ENCODE results near the gene TMPRSS2. TPM values are rescaled to one million over a fixed set of nuclear protein-coding genes. Genes with fewer than 3 reads are reported as not detected.

The TMPRSS2 gene
- total and polyA plus RNA-seq, 2 donors (not counting 1 experiment from before 2014, with no cell fraction given), result not detected

- H3K27me3 ChIP-seq (replicated peaks in 1 of 4; ENCODE audit: control extremely low read depth in 1 of 4, control insufficient read depth in 3 of 4, insufficient read depth in 4 of 4, low read length in 3 of 4), result no peaks in the 10 kb centered on the region
- Mint-ChIP-seq H3K27ac (peak overlapping the region; percentile 43), H3K27me3 (no peaks in the 10 kb centered on the region), H3K4me1 (peaks cover 56% of the 10 kb centered on the region), H3K4me3 (peak overlapping the region; percentile 65), H3K9me3 (ENCODE audit: insufficient read depth) (peaks cover 4% of the 10 kb centered on the region)
- H3K9me3 ChIP-seq (ENCODE audit: control extremely low read depth in 1 of 3, control insufficient read depth in 2 of 3, insufficient read depth in 1 of 3, low read length in 2 of 3), result peaks cover 3 to 9% (median 4%) of the 10 kb centered on the region in 3 donors
- no peak for TF ChIP-seq CTCF (IDR thresholded peaks at IDR 0.05)
- TF ChIP-seq EZH2 (IDR thresholded peaks at IDR 0.05; ENCODE audit: borderline replicate concordance, insufficient read depth, low read depth, low read length, poor library complexity, severe bottlenecking), result no peak
- no peaks in the 10 kb centered on the region for H3K79me2 ChIP-seq (ENCODE audit: control insufficient read depth, insufficient read depth, low read length)
- intact Hi-C loops (cut with micrococcal nuclease), result no loop called here
- H3K4me1 ChIP-seq (ENCODE audit: control insufficient read depth in 2 of 2, insufficient read depth in 2 of 2, low read length in 2 of 2), result peaks cover 42 to 49% of the 10 kb centered on the region in 2 donors
- peak overlapping the region; percentile 52 for H3K4me2 ChIP-seq (replicated peaks; ENCODE audit: low read depth, low read length, poor library complexity, severe bottlenecking)
- peak overlapping the region; percentile 6 to 19 for H3K27ac ChIP-seq (ENCODE audit: low read length in 2 of 2)
- ATAC-seq (ENCODE audit: low read depth) (peak; percentile 99), DNase-seq (peak; percentile 81)
- H3K4me3 ChIP-seq (ENCODE audit: control extremely low read depth in 1 of 5, extremely low read depth in 1 of 5, insufficient read depth in 1 of 5, low read depth in 2 of 5, low read length in 4 of 5), result peak overlapping the region in 1 of 5 experiments; percentile 23
- no peak overlapping the region for H2AFZ ChIP-seq (ENCODE audit: insufficient read depth, low read depth, low read length, poor library complexity, severe bottlenecking)
- peak overlapping the region; percentile 0 for H3K9ac ChIP-seq (ENCODE audit: low read length)
- ChIA-PET POLR2A (no interaction called here), CTCF (interaction anchor here (1.0 to 1.9 kb wide), 4 partner anchors 9 to 149 kb away, joined by 3 to 12 read pairs (median 4); no protein-coding TSS in a partner anchor)
- H4K20me1 ChIP-seq (ENCODE audit: control insufficient read depth, insufficient read depth, low read length, poor library complexity, severe bottlenecking), result peaks cover 8% of the 10 kb centered on the region
- H3K36me3 ChIP-seq (replicated peaks in 1 of 2; ENCODE audit: control extremely low read depth in 1 of 2, control insufficient read depth in 1 of 2, extremely low read depth in 1 of 2, insufficient read depth in 2 of 2, low read length in 1 of 2), result peaks cover 3 to 79% of the 10 kb centered on the region in 2 experiments
- WGBS (ENCODE audit: insufficient coverage), result 48% methylated on average over 10 of the region's 16 CpGs
Observed at GRCh38 chr21:41431788-41432548, 76.0 kb downstream of the TMPRSS2 start.

GRCh38 chr21:41429925-41430491, 78.0 kb downstream of the TMPRSS2 start:
- CTCF ChIA-PET, result interaction anchor here (1.4 kb wide), 1 partner anchor 13 kb away, joined by 4 read pairs; no protein-coding TSS in a partner anchor
- POLR2A ChIA-PET, result no interaction called here

More at GRCh38 chr21:41429925-41430491, 78.0 kb downstream of the TMPRSS2 start:
- Histone ChIP-seq H2AFZ (ENCODE audit: insufficient read depth, low read depth, low read length, poor library complexity, severe bottlenecking) (no peak overlapping the region), H3K27me3 (replicated peaks in 1 of 4; ENCODE audit: control extremely low read depth in 1 of 4, control insufficient read depth in 3 of 4, insufficient read depth in 4 of 4, low read length in 3 of 4) (no peaks in the 10 kb centered on the region), H3K9me3 (ENCODE audit: control extremely low read depth in 1 of 3, control insufficient read depth in 2 of 3, insufficient read depth in 1 of 3, low read length in 2 of 3) (peaks cover 0 to 8% (median 4%) of the 10 kb centered on the region in 3 donors), H3K36me3 (replicated peaks in 1 of 2; ENCODE audit: control extremely low read depth in 1 of 2, control insufficient read depth in 1 of 2, extremely low read depth in 1 of 2, insufficient read depth in 2 of 2, low read length in 1 of 2) (peaks cover 3 to 59% of the 10 kb centered on the region in 2 experiments), H3K27ac (ENCODE audit: low read length in 2 of 2) (no peak overlapping the region), H3K4me3 (ENCODE audit: control extremely low read depth in 1 of 5, extremely low read depth in 1 of 5, insufficient read depth in 1 of 5, low read depth in 2 of 5, low read length in 4 of 5) (no peak overlapping the region), H3K4me1 (ENCODE audit: control insufficient read depth in 2 of 2, insufficient read depth in 2 of 2, low read length in 2 of 2) (peaks cover 49 to 60% of the 10 kb centered on the region in 2 donors), H3K9ac (ENCODE audit: low read length) (no peak overlapping the region), H3K4me2 (replicated peaks; ENCODE audit: low read depth, low read length, poor library complexity, severe bottlenecking) (no peak overlapping the region), H3K79me2 (ENCODE audit: control insufficient read depth, insufficient read depth, low read length) (peaks cover 7% of the 10 kb centered on the region), H4K20me1 (ENCODE audit: control insufficient read depth, insufficient read depth, low read length, poor library complexity, severe bottlenecking) (peaks cover 8% of the 10 kb centered on the region)
- H3K4me1 Mint-ChIP-seq, result peaks cover 67% of the 10 kb centered on the region
- intact Hi-C loops (cut with micrococcal nuclease), result no loop called here
- H3K4me3 Mint-ChIP-seq, result peak overlapping the region; percentile 14
- no peaks in the 10 kb centered on the region for H3K27me3 Mint-ChIP-seq
- no peak overlapping the region for H3K27ac Mint-ChIP-seq
- TF ChIP-seq EZH2 (IDR thresholded peaks at IDR 0.05; ENCODE audit: borderline replicate concordance, insufficient read depth, low read depth, low read length, poor library complexity, severe bottlenecking), result no peak
- no peak for TF ChIP-seq CTCF (IDR thresholded peaks at IDR 0.05)
- ATAC-seq (ENCODE audit: low read depth) (no peak), DNase-seq (no peak)
- WGBS (ENCODE audit: insufficient coverage), result 96% methylated on average over 4 of the region's 9 CpGs
- H3K9me3 Mint-ChIP-seq (ENCODE audit: insufficient read depth), result peaks cover 4% of the 10 kb centered on the region

Measured in B cell (primary cell).